Pancreas (tissue), 10 donors: ENCODE data around the gene POU2AF2. TPM values are rescaled to one million over a fixed set of nuclear protein-coding genes. Genes with fewer than 3 reads are reported as not detected.
"Not testable (repeated sequence)": the region's sequence is repeated elsewhere in the genome, so short reads cannot be mapped to it uniquely, and the experiment has no call there.

Source experiments
- ATAC-seq, 4 donors: fragments of 200-7000 bp; cut with Tn5 transposase; one replicate each; pipeline versions ENCODE4 v1.8.0 to v1.9.1; 2020; ENCODE audit warnings: mild to moderate bottlenecking in 4 of 4, moderate library complexity in 4 of 4
- DNase-seq, 6 donors: peaks; one replicate each; pipeline ENCODE4 v3.0.0-alpha.2; 2020
- FAIRE-seq: peaks from 2 replicates; lab custom pipeline; 2012; peaks lifted over from hg19 to GRCh38; lab: Jason Lieb, UNC
- H3K27ac ChIP-seq, 4 donors: fragments of 200-600 bp; sonication (generic); 1 replicate in 3 of 4; 2 replicates in 1 of 4; pipeline versions ENCODE4 v1.5.0 to v1.8.0; 2020
- H3K27me3 ChIP-seq, 4 donors: fragments of 200-600 bp; one replicate each; pipeline ENCODE4 v1.8.0; 2021
- H3K36me3 ChIP-seq, 3 donors: fragments of 200-600 bp; sonication (generic) in 1 of 3; one replicate each; pipeline versions ENCODE4 v1.5.0 to v1.8.0; 2020 to 2021
- H3K4me1 ChIP-seq, 3 donors: fragments of 200-600 bp; one replicate each; pipeline ENCODE4 v1.8.0; 2021
- H3K4me3 ChIP-seq, 4 donors: fragments of 200-600 bp; sonication (generic) in 2 of 4; one replicate each; pipeline versions ENCODE4 v1.5.0 to v1.8.0; 2020 to 2021
- H3K9me3 ChIP-seq, 4 donors: fragments of 200-600 bp; one replicate each; pipeline ENCODE4 v1.8.0; 2021
- WGBS, 2 donors: extraction: QIAGEN DNeasy Blood & Tissue Kit; methylation state at CpG; one replicate each; pipeline ENCODE4 v1.1.7; 2013; 5-methylcytosine and 5-hydroxymethylcytosine counted together
- intact Hi-C, 3 donors: fragments of 100-400 bp; cut with DNase I; formaldehyde crosslinking; loops; one replicate each; pipeline versions ENCODE4 v1.11.1 to v1.14.2; 2022
- polyA plus RNA-seq, 2 donors: library from polyadenylated mRNA; stranded (reverse); fragments of 200-250 nt; gene quantifications; one replicate each; pipeline ENCODE4 v1.2.3, GENCODE V29; 2013
- total RNA-seq, 6 donors: library from RNA; stranded (reverse); fragmentation: NEBNext Ultra II Directional in 4 of 6; extraction: Animal tissue kit (Norgen Biotek cat#: 25700) in 4 of 6; gene quantifications; one replicate each; pipeline versions ENCODE4 v1.2.1 to v1.2.4, GENCODE V29; 2021 to 2023
- TF ChIP-seq, protein P1 (sequence below), 4 donors: fragments of 200-600 bp; sonication (generic) in 3 of 4; IDR thresholded peaks; one replicate each; pipeline versions ENCODE4 v1.5.0 to v1.8.0; 2021; ENCODE audit warnings: antibody characterized with exemption in 4 of 4
- donor health status: healthy with polysubstance abuse.
- donor health status: DM: no; HTN: no; CAD: no; lungs with moderate emphysema.
- donor health status: DM: no; HTN: no; CAD: no.
- donor health status: control.
- donor health status: control.
- donor health status: Bipolar disorder and iron deficiency.
- donor health status: DM: yes; HTN: yes; CAD: no.
- donor health status: DM: no; HTN: no; CAD: no.
- donor health status: DM: no; HTN: no; CAD: no.
- donor health status: DM: yes; HTN: yes; CAD: no.

The POU2AF2 gene
- total and polyA plus RNA-seq, 8 donors: 0.16 to 1.9 (median 0.24) TPM

DNA sequence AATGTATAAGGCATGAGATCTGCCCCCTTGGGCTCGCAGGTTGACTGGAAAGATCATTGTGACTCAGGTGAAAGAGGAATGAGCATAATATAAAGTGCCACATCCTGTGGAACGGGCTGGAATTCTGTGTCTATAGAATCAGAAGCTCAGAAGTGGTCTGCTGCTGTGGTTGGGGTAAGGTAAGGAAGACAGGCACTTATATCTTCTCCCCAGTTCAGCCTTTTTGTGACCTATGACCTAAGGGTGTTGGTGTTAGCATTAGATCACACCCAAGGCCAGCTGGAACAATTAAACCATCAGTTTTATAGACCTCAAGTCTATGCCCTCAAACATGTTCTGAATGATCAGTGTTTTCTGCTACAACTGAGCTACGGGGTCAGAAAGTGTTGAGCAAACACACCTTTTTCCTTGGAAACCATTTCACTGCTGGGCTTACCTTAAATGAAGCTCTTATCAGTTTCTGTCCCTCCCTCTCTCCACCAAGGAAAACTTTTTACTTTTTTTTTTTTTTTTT is 37.1 kb downstream of the POU2AF2 start:
- DNase-seq (no peak), FAIRE-seq (no peak), ATAC-seq (peak in 1 of 4 donors; percentile 9)
- TF ChIP-seq, protein P1, sequence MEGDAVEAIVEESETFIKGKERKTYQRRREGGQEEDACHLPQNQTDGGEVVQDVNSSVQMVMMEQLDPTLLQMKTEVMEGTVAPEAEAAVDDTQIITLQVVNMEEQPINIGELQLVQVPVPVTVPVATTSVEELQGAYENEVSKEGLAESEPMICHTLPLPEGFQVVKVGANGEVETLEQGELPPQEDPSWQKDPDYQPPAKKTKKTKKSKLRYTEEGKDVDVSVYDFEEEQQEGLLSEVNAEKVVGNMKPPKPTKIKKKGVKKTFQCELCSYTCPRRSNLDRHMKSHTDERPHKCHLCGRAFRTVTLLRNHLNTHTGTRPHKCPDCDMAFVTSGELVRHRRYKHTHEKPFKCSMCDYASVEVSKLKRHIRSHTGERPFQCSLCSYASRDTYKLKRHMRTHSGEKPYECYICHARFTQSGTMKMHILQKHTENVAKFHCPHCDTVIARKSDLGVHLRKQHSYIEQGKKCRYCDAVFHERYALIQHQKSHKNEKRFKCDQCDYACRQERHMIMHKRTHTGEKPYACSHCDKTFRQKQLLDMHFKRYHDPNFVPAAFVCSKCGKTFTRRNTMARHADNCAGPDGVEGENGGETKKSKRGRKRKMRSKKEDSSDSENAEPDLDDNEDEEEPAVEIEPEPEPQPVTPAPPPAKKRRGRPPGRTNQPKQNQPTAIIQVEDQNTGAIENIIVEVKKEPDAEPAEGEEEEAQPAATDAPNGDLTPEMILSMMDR (IDR thresholded peaks at IDR 0.05): no peak
- no peaks in the 10 kb centered on the region for H3K27me3 ChIP-seq
- intact Hi-C loops: loop anchor here (5.0 to 10.0 kb wide), 3 partner anchors 140 to 165 kb away; no protein-coding TSS in a partner anchor
- H3K4me1 ChIP-seq: no peaks in the 10 kb centered on the region
- 56 to 60% methylated on average over 3 of the region's 3 CpGs for WGBS, 2 donors
- H3K36me3 ChIP-seq: no peaks in the 10 kb centered on the region
- no peaks in the 10 kb centered on the region for H3K9me3 ChIP-seq
- no peak overlapping the region for H3K27ac ChIP-seq
- no peak overlapping the region for H3K4me3 ChIP-seq

DNA sequence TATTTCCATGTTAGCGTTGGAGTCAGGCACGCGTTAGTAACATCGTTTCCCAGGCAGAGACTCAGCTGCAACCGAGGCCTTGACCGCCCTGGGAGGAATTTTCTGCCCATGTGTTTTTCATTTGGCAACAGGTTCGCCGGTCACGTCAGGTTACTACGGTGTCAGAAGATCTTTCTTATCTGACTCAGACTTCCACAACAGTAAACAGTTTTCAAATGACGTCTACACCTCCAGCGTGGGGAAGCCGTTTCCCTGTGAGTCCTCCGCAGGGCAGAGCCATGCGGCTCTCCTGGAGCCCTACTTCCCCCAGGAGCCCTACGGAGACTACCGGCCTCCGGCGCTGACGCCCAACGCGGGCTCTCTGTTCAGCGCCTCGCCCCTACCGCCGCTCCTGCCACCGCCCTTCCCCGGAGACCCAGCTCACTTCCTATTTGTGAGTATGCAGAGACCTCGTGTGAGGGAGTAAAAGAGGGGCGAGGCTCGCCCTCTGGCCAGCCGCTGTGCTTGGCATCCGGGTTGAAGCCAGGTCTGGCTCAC is 38.5 kb downstream of the POU2AF2 start:
- H3K9me3 ChIP-seq: no peaks in the 10 kb centered on the region
- TF ChIP-seq, protein P1 (IDR thresholded peaks at IDR 0.05): no peak
- DNase-seq: peak in 1 of 6 donors; percentile 68
- no peaks in the 10 kb centered on the region for H3K27me3 ChIP-seq
- no peaks in the 10 kb centered on the region for H3K4me1 ChIP-seq
- no peak overlapping the region for H3K27ac ChIP-seq
- H3K4me3 ChIP-seq: no peak overlapping the region
- ATAC-seq: peak in 2 of 4 donors; percentile 41 to 73
- WGBS, 2 donors: 73 to 77% methylated on average over 33 of the region's 33 CpGs
- no peaks in the 10 kb centered on the region for H3K36me3 ChIP-seq
- FAIRE-seq: no peak
- intact Hi-C loops: loop anchor here (5.0 to 10.0 kb wide), 3 partner anchors 138 to 163 kb away; no protein-coding TSS in a partner anchor

DNA sequence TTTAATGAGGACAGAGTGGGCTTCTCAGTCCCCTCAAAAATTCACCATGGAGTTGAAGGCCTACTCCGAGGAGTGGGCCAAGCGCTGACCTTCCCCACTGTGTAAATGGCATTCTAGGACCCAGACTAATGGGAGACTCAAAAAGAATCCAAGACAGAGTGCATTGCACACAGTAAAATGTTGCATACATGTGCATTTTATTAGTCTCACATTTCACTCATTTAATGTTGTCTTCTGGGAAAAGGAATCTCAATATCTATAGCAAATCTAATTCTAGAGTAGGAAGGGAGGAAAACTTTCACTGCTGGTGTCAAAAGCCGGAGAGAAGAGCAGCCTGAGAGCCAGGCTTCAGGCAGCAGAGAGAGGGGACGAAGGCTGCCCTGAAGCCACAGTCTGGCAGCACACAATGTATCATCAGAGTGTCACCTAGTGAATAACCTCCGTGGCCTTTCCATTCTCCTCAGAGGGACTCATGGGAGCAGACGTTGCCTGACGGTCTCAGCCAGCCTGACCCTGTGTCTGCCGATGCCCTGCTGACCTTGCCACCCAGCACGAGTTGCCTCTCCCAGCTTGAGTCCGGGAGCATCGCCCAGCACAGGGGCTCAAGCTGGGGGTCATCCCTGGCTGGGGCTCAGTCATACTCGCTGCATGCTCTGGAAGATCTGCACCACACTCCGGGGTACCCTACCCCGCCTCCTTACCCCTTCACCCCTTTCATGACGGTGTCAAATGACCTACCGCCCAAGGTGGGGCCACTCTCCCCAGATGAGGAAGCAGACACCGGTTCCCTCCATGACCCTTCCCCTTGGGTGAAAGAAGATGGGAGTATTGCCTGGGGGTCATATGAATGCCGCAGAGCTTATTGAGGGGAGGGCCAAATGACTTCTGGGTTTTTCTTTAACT is 39.9 kb downstream of the POU2AF2 start:
- H3K4me1 ChIP-seq: no peaks in the 10 kb centered on the region
- H3K27me3 ChIP-seq: no peaks in the 10 kb centered on the region
- ATAC-seq: no peak
- 81 to 85% methylated on average over 18 of the region's 18 CpGs for WGBS, 2 donors
- no peaks in the 10 kb centered on the region for H3K9me3 ChIP-seq
- TF ChIP-seq, protein P1 (IDR thresholded peaks at IDR 0.05): no peak
- no peak overlapping the region for H3K27ac ChIP-seq
- no peak for FAIRE-seq
- DNase-seq: peak in 1 of 6 donors; percentile 58
- no peaks in the 10 kb centered on the region for H3K36me3 ChIP-seq
- intact Hi-C loops: loop anchor here in 2 of 3 donors (5.0 to 10.0 kb wide), 2 partner anchors 137 to 139 kb away; no protein-coding TSS in a partner anchor
- no peak overlapping the region for H3K4me3 ChIP-seq

GRCh38 chr11:111291764-111292163 is 46.2 kb downstream of the POU2AF2 start:
- no peak for DNase-seq
- H3K27ac ChIP-seq: no peak overlapping the region
- intact Hi-C loops: no loop called here
- no peak for ATAC-seq
- no peak for FAIRE-seq
- H3K9me3 ChIP-seq: no peaks in the 10 kb centered on the region
- no peak overlapping the region for H3K4me3 ChIP-seq
- H3K4me1 ChIP-seq: no peaks in the 10 kb centered on the region
- 63 to 75% methylated on average over 5 of the region's 5 CpGs for WGBS, 2 donors
- no peaks in the 10 kb centered on the region for H3K36me3 ChIP-seq
- TF ChIP-seq, protein P1 (IDR thresholded peaks at IDR 0.05): no peak
- no peaks in the 10 kb centered on the region for H3K27me3 ChIP-seq

- H3K4me1 ChIP-seq, H3K27ac ChIP-seq, FAIRE-seq, ATAC-seq, H3K36me3 ChIP-seq, H3K9me3 ChIP-seq, H3K27me3 ChIP-seq, intact Hi-C loops, DNase-seq, H3K4me3 ChIP-seq: not testable (repeated sequence)
- 94 to 100% methylated on average over 1 of the region's 1 CpG for WGBS, 2 donors
Observed at GRCh38 chr11:111292408-111292807, 46.9 kb downstream of the POU2AF2 start.
